Hematopoietic multipotent progenitor cell treated with erythropoietin and hydrocortisone succinate and interleukin-3 and kit ligand, for 6 days (in vitro differentiated cells): Measurements from ENCODE around the gene SH2D5.

Experiments used
- DNase-seq: peaks from one replicate; pipeline ENCODE4 v3.0.0-alpha.2; 2015

SH2D5 gene

GRCh38 chr1:20711285-20712214 is 21.0 kb downstream of the SH2D5 start:
- DNase-seq = peak; percentile 60

- no peak for DNase-seq
Observed at GRCh38 chr1:20710469-20711284, 21.8 kb downstream of the SH2D5 start.

GRCh38 chr1:20709868-20710267 is 22.6 kb downstream of the SH2D5 start:
- DNase-seq = no peak

- no peak for DNase-seq
Observed at GRCh38 chr1:20708891-20709290, 23.6 kb downstream of the SH2D5 start.

GRCh38 chr1:20708057-20708456 is 24.4 kb downstream of the SH2D5 start:
- no peak for DNase-seq

GRCh38 chr1:20706841-20707240 is 25.7 kb downstream of the SH2D5 start:
- no peak for DNase-seq

GRCh38 chr1:20705203-20705755 is 27.2 kb downstream of the SH2D5 start:
- DNase-seq = no peak

GRCh38 chr1:20704390-20705202 is 27.9 kb downstream of the SH2D5 start:
- no peak for DNase-seq

- DNase-seq = no peak
Observed at GRCh38 chr1:20703124-20703756, 29.3 kb downstream of the SH2D5 start.

- DNase-seq = peak; percentile 45
Observed at GRCh38 chr1:20702416-20702815, 30.1 kb downstream of the SH2D5 start.

GRCh38 chr1:20701847-20702246 is 30.7 kb downstream of the SH2D5 start:
- no peak for DNase-seq

- no peak for DNase-seq
Observed at GRCh38 chr1:20701446-20701845, 31.1 kb downstream of the SH2D5 start.

- no peak for DNase-seq
Observed at GRCh38 chr1:20700636-20701215, 31.8 kb downstream of the SH2D5 start.

- DNase-seq = no peak
Observed at GRCh38 chr1:20699558-20699957, 32.9 kb downstream of the SH2D5 start.

- no peak for DNase-seq
Observed at GRCh38 chr1:20698195-20698910, 34.1 kb downstream of the SH2D5 start.

- DNase-seq = no peak
Observed at GRCh38 chr1:20697563-20697962, 34.9 kb downstream of the SH2D5 start.

GRCh38 chr1:20696397-20697333 is 35.8 kb downstream of the SH2D5 start:
- DNase-seq = peak; percentile 93

GRCh38 chr1:20695515-20695914 is 37.0 kb downstream of the SH2D5 start:
- no peak for DNase-seq

- no peak for DNase-seq
Observed at GRCh38 chr1:20693623-20694022, 38.9 kb downstream of the SH2D5 start.

GRCh38 chr1:20691872-20692271 is 40.6 kb downstream of the SH2D5 start:
- DNase-seq = no peak
